H4 (cell line): Measurements from ENCODE around the gene SPATA33. TPM values are rescaled to one million over a fixed set of nuclear protein-coding genes. Genes with fewer than 3 reads are reported as not detected.

Experiments used
- DNase-seq: peaks from one replicate; pipeline ENCODE4 v3.0.0-alpha.2; 2015; ENCODE audit warnings: low spot score
- total RNA-seq: library from RNA; depleted of rRNA; stranded (reverse); fragments of >200 nt; shearing (Covaris generic); gene quantifications from 2 replicates; pipeline ENCODE4 v1.2.3, GENCODE V29; 2014; rRNA removed

Gene SPATA33
- 6.4 and 9.9 TPM in 2 replicates for total RNA-seq

GRCh38 chr16:89657442-89658220 is at the start of gene SPATA33, which contains the start of gene CHMP1A:
SPATA33 (plus strand) TSS chr16:89657836; CDS start chr16:89657912, 76 bp downstream.
CHMP1A (minus strand) TSS chr16:89657708; CDS start chr16:89657588, 120 bp downstream.
- peak; percentile 83 for DNase-seq

- DNase-seq, result no peak
These were observed 49.5 kb upstream of the SPATA33 start for GRCh38 chr16:89607937-89608740.

GRCh38 chr16:89610108-89610453 is 47.6 kb upstream of the SPATA33 start:
- no peak for DNase-seq

GRCh38 chr16:89612415-89613166 is 45.0 kb upstream of the SPATA33 start:
- DNase-seq, result no peak

- DNase-seq, result no peak
These were observed 44.2 kb upstream of the SPATA33 start, which contains the start of gene DPEP1 for GRCh38 chr16:89613231-89613953. DPEP1 (plus strand) TSS chr16:89613642; CDS start chr16:89630411, 16,769 bp downstream.

GRCh38 chr16:89613954-89614459 is 43.6 kb upstream of the SPATA33 start:
- DNase-seq, result no peak

GRCh38 chr16:89615176-89615575 is 42.5 kb upstream of the SPATA33 start:
- no peak for DNase-seq

- DNase-seq, result no peak
These were observed 42.0 kb upstream of the SPATA33 start for GRCh38 chr16:89615596-89616090.

- no peak for DNase-seq
These were observed 41.0 kb upstream of the SPATA33 start for GRCh38 chr16:89616623-89617022.

GRCh38 chr16:89617036-89617435 is 40.6 kb upstream of the SPATA33 start:
- DNase-seq, result no peak

- no peak for DNase-seq
These were observed 39.3 kb upstream of the SPATA33 start for GRCh38 chr16:89618109-89618998.

- DNase-seq, result no peak
These were observed 37.8 kb upstream of the SPATA33 start for GRCh38 chr16:89619840-89620239.

GRCh38 chr16:89620406-89620841 is 37.2 kb upstream of the SPATA33 start:
- no peak for DNase-seq

GRCh38 chr16:89621136-89621697 is 36.4 kb upstream of the SPATA33 start:
- no peak for DNase-seq

- DNase-seq, result no peak
These were observed 35.8 kb upstream of the SPATA33 start for GRCh38 chr16:89621698-89622409.

GRCh38 chr16:89623511-89624261 is 34.0 kb upstream of the SPATA33 start:
- DNase-seq, result no peak

GRCh38 chr16:89624777-89625761 is 32.6 kb upstream of the SPATA33 start:
- DNase-seq, result no peak
